ENCODE measurements around the gene RDH13. TPM values are rescaled to one million over a fixed set of nuclear protein-coding genes. Genes with fewer than 3 reads are reported as not detected.

Gene RDH13
- total RNA-seq, 2 donors from 2014 or later: 39.5 to 93.0 TPM

- Histone ChIP-seq H3K27ac (no peak overlapping the region), H3K36me3 (peaks cover 18% of the 10 kb centered on the region), H3K4me3 (no peak overlapping the region), H3K27me3 (no peaks in the 10 kb centered on the region), H3K4me1 (no peaks in the 10 kb centered on the region), H3K9me3 (no peaks in the 10 kb centered on the region), H3K9ac (ENCODE audit: low read depth in 2 of 2, low read length in 2 of 2) (no peak overlapping the region)
- intact Hi-C loops (cut with DNase I): no loop called here
- no peak for TF ChIP-seq CTCF (IDR thresholded peaks at IDR 0.05)
- no peak for DNase-seq
These were observed 31.7 kb upstream of the RDH13 start for GRCh38 chr19:55094456-55095259.

- Histone ChIP-seq H3K4me3 (no peak overlapping the region), H3K9ac (ENCODE audit: low read depth in 2 of 2, low read length in 2 of 2) (no peak overlapping the region), H3K9me3 (no peaks in the 10 kb centered on the region), H3K27me3 (no peaks in the 10 kb centered on the region), H3K36me3 (peaks cover 18% of the 10 kb centered on the region), H3K4me1 (peaks cover 2% of the 10 kb centered on the region), H3K27ac (no peak overlapping the region)
- TF ChIP-seq CTCF (IDR thresholded peaks at IDR 0.05): no peak
- intact Hi-C loops (cut with DNase I): no loop called here
- no peak for DNase-seq
These were observed 29.7 kb upstream of the RDH13 start for GRCh38 chr19:55092423-55093318.

DNA sequence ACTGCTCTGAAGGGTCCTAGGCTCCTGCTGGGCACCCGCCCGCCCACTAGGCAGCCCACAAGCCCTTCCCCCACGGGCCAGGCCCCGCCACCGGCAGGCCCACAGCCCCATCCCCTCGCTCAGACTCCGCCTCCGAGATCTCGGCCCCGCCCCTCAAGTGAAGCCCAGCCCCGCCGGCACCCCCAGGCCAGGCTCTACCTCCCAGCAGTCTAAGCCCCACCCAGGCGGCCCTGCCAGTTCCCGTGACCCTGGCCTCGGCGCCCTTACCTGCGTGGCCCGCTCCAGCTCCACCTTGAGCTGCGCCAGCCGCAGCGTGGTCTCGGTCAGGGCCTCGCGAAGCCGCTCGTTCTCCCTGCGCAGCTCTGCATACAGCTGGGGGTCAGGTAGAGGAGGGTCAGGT lies 29.0 kb upstream of the RDH13 start:
- intact Hi-C loops (cut with DNase I): no loop called here
- Histone ChIP-seq H3K27ac (no peak overlapping the region), H3K27me3 (no peaks in the 10 kb centered on the region), H3K4me1 (peaks cover 7% of the 10 kb centered on the region), H3K9me3 (no peaks in the 10 kb centered on the region), H3K36me3 (peaks cover 18% of the 10 kb centered on the region), H3K4me3 (no peak overlapping the region), H3K9ac (ENCODE audit: low read depth in 2 of 2, low read length in 2 of 2) (no peak overlapping the region)
- no peak for TF ChIP-seq CTCF (IDR thresholded peaks at IDR 0.05)
- DNase-seq: no peak

DNA sequence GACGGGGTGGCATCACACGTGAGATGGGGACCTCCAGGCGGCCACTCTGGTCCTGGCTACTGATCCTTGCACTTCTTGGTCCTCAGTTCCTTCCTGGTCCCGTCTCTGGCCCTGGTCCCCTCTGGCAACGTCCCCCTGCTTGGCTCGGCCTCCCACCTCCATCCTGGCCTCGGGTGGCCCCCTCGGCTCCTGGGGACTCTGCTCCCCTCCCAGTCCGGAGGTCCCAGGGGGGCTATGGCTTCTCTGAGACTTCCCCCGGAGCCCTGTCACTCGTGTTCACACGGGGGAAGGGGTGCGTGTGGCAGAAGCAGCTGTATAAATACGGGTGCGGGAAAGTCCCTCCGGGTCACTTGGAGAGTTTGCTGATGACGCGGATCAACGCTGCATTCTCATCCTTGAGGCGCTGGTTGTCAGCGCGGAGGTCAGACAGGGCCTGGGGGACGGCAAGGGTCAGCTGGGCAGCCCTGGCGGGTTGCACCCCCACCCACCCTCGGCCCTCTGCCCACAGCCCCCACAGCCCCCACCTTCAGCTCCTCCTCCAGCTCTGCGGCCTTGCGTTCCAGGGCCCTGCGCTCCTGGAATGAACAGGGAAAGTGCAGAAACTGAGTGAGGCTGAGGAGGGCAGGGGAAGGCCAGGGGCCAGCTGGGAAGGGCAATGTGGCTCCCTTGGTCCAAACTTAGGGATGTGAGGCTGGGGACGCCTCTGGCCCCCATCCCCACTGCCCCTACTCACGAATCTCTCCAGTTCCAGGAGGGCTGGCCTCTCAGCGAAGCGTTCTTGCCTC lies 28.4 kb upstream of the RDH13 start:
- H3K9ac ChIP-seq (ENCODE audit: low read depth in 2 of 2, low read length in 2 of 2): no peak overlapping the region
- H3K27ac ChIP-seq: no peak overlapping the region
- H3K27me3 ChIP-seq: peaks cover 2% of the 10 kb centered on the region
- H3K4me1 ChIP-seq: peaks cover 7% of the 10 kb centered on the region
- intact Hi-C loops (cut with DNase I): no loop called here
- DNase-seq: no peak
- H3K36me3 ChIP-seq: peaks cover 18% of the 10 kb centered on the region
- no peak overlapping the region for H3K4me3 ChIP-seq
- TF ChIP-seq CTCF (IDR thresholded peaks at IDR 0.05): no peak
- no peaks in the 10 kb centered on the region for H3K9me3 ChIP-seq

GRCh38 chr19:55090564-55090963 lies 27.6 kb upstream of the RDH13 start:
- H3K27ac ChIP-seq: no peak overlapping the region
- no peak for DNase-seq
- peaks cover 4% of the 10 kb centered on the region for H3K27me3 ChIP-seq
- intact Hi-C loops (cut with DNase I): no loop called here
- H3K9me3 ChIP-seq: no peaks in the 10 kb centered on the region
- H3K9ac ChIP-seq (ENCODE audit: low read depth in 2 of 2, low read length in 2 of 2): no peak overlapping the region
- peaks cover 7% of the 10 kb centered on the region for H3K4me1 ChIP-seq
- no peak for TF ChIP-seq CTCF (IDR thresholded peaks at IDR 0.05)
- no peak overlapping the region for H3K4me3 ChIP-seq
- H3K36me3 ChIP-seq: peaks cover 18% of the 10 kb centered on the region
